Neutrophil (primary cell): ENCODE measurements around the gene SLC30A7.
"Not testable (repeated sequence)": the region's sequence is repeated elsewhere in the genome, so short reads cannot be mapped to it uniquely, and the experiment has no call there.

ENCODE experiments used
- H3K27ac ChIP-seq: fragments of 200-600 bp; sonication (generic); 2 replicates; pipeline ENCODE4 v1.5.1; 2016; ENCODE audit warnings: mild to moderate bottlenecking, moderate library complexity
- H3K27me3 ChIP-seq: fragments of 200-600 bp; sonication (generic); 2 replicates; pipeline ENCODE4 v1.6.0; 2016; ENCODE audit warnings: mild to moderate bottlenecking
- H3K36me3 ChIP-seq: fragments of 200-600 bp; sonication (generic); 2 replicates; pipeline ENCODE4 v1.5.1; 2017
- H3K4me1 ChIP-seq, 2 experiments: fragments of 200-600 bp in 1 of 2; sonication (generic) in 1 of 2; 1 replicate in 1 of 2; 2 replicates in 1 of 2; pipeline versions ENCODE4 v1.5.1 to v1.6.1; 2013 to 2016; ENCODE audit warnings: low read depth in 1 of 2, low read length in 1 of 2, mild to moderate bottlenecking in 1 of 2, moderate library complexity in 1 of 2; ENCODE audit not compliant: control insufficient read depth in 1 of 2, insufficient read depth in 1 of 2
- H3K4me3 ChIP-seq, 2 experiments: fragments of 200-600 bp in 1 of 2; sonication (generic) in 1 of 2; 1 replicate in 1 of 2; 2 replicates in 1 of 2; pipeline ENCODE4 v1.5.1; 2013 to 2016; ENCODE audit warnings: low read depth in 1 of 2, low read length in 1 of 2, mild to moderate bottlenecking in 1 of 2, moderate library complexity in 1 of 2
- H3K9me3 ChIP-seq: fragments of 200-600 bp; sonication (generic); 2 replicates; pipeline ENCODE4 v1.5.1; 2016
- CTCF ChIP-seq: fragments of 200-600 bp; sonication (generic); IDR thresholded peaks from 2 replicates; pipeline ENCODE4 v1.5.1; 2016; ENCODE audit warnings: antibody characterized with exemption

SLC30A7 gene

GRCh38 chr1:100952104-100952745 lies 56.3 kb downstream of the SLC30A7 start:
- Histone ChIP-seq H3K4me1 (no peaks in the 10 kb centered on the region), H3K4me3 (no peak overlapping the region), H3K36me3 (no peaks in the 10 kb centered on the region), H3K27me3 (no peaks in the 10 kb centered on the region), H3K9me3 (no peaks in the 10 kb centered on the region), H3K27ac (no peak overlapping the region)
- TF ChIP-seq CTCF: no peak

GRCh38 chr1:100952970-100953369 lies 57.1 kb downstream of the SLC30A7 start:
- not testable (repeated sequence) for H3K27me3 ChIP-seq, H3K4me3 ChIP-seq, H3K36me3 ChIP-seq, H3K27ac ChIP-seq, H3K4me1 ChIP-seq, H3K9me3 ChIP-seq

- Histone ChIP-seq H3K4me3 (no peak overlapping the region), H3K36me3 (no peaks in the 10 kb centered on the region), H3K4me1 (no peaks in the 10 kb centered on the region), H3K27ac (no peak overlapping the region), H3K27me3 (no peaks in the 10 kb centered on the region), H3K9me3 (no peaks in the 10 kb centered on the region)
- no peak for TF ChIP-seq CTCF
Measured at GRCh38 chr1:100953960-100954730, 58.3 kb downstream of the SLC30A7 start.

GRCh38 chr1:100955322-100955721 lies 59.4 kb downstream of the SLC30A7 start:
- no peak overlapping the region for H3K4me3 ChIP-seq
- no peaks in the 10 kb centered on the region for H3K27me3 ChIP-seq
- H3K9me3 ChIP-seq: no peaks in the 10 kb centered on the region
- TF ChIP-seq CTCF: no peak
- H3K36me3 ChIP-seq: no peaks in the 10 kb centered on the region
- H3K27ac ChIP-seq: no peak overlapping the region
- no peaks in the 10 kb centered on the region for H3K4me1 ChIP-seq

GRCh38 chr1:100959502-100960060 lies 63.7 kb downstream of the SLC30A7 start:
- Histone ChIP-seq H3K36me3 (no peaks in the 10 kb centered on the region), H3K9me3 (no peaks in the 10 kb centered on the region), H3K4me1 (no peaks in the 10 kb centered on the region), H3K27me3 (no peaks in the 10 kb centered on the region), H3K4me3 (no peak overlapping the region), H3K27ac (no peak overlapping the region)
- no peak for TF ChIP-seq CTCF

- Histone ChIP-seq H3K27ac (no peak overlapping the region), H3K9me3 (no peaks in the 10 kb centered on the region), H3K4me1 (no peaks in the 10 kb centered on the region), H3K36me3 (no peaks in the 10 kb centered on the region), H3K4me3 (no peak overlapping the region), H3K27me3 (no peaks in the 10 kb centered on the region)
- TF ChIP-seq CTCF: no peak
Measured at GRCh38 chr1:100960098-100960497, 64.2 kb downstream of the SLC30A7 start.
